IPS DF 6.9 (cell line): Measurements from ENCODE around the gene GNAO1.

ENCODE experiments used
- DNase-seq: peaks from one replicate; pipeline ENCODE4 v3.0.0-alpha.2; 2013; ENCODE audit warnings: low read depth, low spot score
- H3K27ac ChIP-seq: one replicate; pipeline ENCODE4 v1.5.1; 2013; ENCODE audit warnings: low read length, control low read depth
- H3K27me3 ChIP-seq: 2 replicates; pipeline ENCODE4 v1.6.1; 2013; ENCODE audit warnings: mild to moderate bottlenecking, low read length; ENCODE audit not compliant: control insufficient read depth, insufficient read depth
- H3K36me3 ChIP-seq: 2 replicates; pipeline ENCODE4 v1.6.1; 2013; ENCODE audit warnings: low read length; ENCODE audit not compliant: control insufficient read depth, insufficient read depth
- H3K4me1 ChIP-seq: 2 replicates; pipeline ENCODE4 v1.6.1; 2013; ENCODE audit warnings: low read length; ENCODE audit not compliant: control insufficient read depth, insufficient read depth
- H3K4me3 ChIP-seq: 2 replicates; pipeline ENCODE4 v1.5.1; 2013; ENCODE audit warnings: mild to moderate bottlenecking, low read length
- H3K9me3 ChIP-seq: 2 replicates; pipeline ENCODE4 v1.6.1; 2013; ENCODE audit warnings: low read length, inconsistent platforms; ENCODE audit not compliant: control insufficient read depth, insufficient read depth
- WGBS: extraction: QIAGEN DNeasy Blood & Tissue Kit; methylation state at CpG from one replicate; pipeline ENCODE4 v1.1.7; 2013; ENCODE audit warnings: mixed read lengths, missing lambda C conversion rate; ENCODE audit not compliant: insufficient read length, insufficient coverage; 5-methylcytosine and 5-hydroxymethylcytosine counted together

GNAO1 gene

GRCh38 chr16:56191156-56191815 is at the start of gene GNAO1:
TSS of gene GNAO1 (plus strand) at chr16:56191489. CDS start at chr16:56192236, 747 bp downstream.
- H3K9me3 ChIP-seq = no peaks in the 10 kb centered on the region
- peaks cover 3% of the 10 kb centered on the region; the same call in 1 of the 2 replicates for H3K27me3 ChIP-seq
- H3K4me3 ChIP-seq = peak within 1 kb of the TSS; percentile 59; the same call in 1 of the 2 replicates
- no CpG with 5 or more reads among the region's 91 CpGs for WGBS
- H3K4me1 ChIP-seq = peaks cover 6% of the 10 kb centered on the region; the same call in 1 of the 2 replicates
- H3K36me3 ChIP-seq = no peaks in the 10 kb centered on the region
- no peak within 1 kb of the TSS for H3K27ac ChIP-seq
- no peak for DNase-seq

DNA sequence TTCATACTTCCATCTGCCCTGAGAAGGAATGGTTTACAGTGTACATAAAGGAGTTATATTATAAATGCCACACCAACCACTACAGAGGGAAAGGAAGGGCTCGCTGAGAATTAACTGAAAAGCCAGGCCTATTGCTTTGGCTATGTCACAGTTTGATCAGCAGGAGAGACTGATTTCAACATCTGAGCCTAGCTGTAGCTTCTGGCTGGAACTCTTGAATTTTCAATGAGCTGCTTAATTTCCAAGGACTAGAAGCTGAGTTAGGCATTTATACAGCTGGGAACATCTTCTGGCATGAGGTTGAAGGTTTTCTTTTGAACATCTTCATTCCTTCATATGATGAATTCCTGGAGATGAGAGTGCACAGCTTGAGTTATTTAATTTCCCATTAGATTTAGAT is 47.6 kb upstream of the GNAO1 start:
- no peaks in the 10 kb centered on the region for H3K4me1 ChIP-seq
- no peaks in the 10 kb centered on the region for H3K27me3 ChIP-seq
- no peak for DNase-seq
- no peak overlapping the region for H3K27ac ChIP-seq
- H3K36me3 ChIP-seq = no peaks in the 10 kb centered on the region
- WGBS = no CpG with 5 or more reads among the region's 1 CpG
- no peaks in the 10 kb centered on the region for H3K9me3 ChIP-seq
- H3K4me3 ChIP-seq = no peak overlapping the region

DNA sequence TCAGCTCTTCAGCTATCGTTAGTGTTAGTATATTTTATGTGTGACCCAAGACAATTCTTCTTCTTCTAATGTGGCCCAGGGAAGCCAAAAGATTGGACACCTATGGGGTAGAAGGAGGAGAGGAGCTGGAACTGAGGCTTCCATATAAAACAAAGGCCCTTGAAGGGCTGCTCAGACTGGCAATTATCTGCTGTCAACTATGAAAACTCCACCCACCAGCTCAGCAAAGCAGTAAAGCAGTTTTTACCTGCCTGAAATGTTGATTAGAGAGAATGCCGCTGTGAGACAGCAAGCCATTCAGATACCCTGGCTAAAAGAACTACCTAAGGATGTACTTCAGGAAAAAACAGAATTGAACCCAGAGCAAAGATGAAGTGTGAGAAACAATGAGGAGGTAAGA is 45.9 kb upstream of the GNAO1 start:
- DNase-seq = peak; percentile 2
- no peaks in the 10 kb centered on the region for H3K4me1 ChIP-seq
- H3K4me3 ChIP-seq = no peak overlapping the region
- H3K36me3 ChIP-seq = no peaks in the 10 kb centered on the region
- no peaks in the 10 kb centered on the region for H3K27me3 ChIP-seq
- no CpG with 5 or more reads among the region's 2 CpGs for WGBS
- H3K9me3 ChIP-seq = no peaks in the 10 kb centered on the region
- H3K27ac ChIP-seq = no peak overlapping the region

DNA sequence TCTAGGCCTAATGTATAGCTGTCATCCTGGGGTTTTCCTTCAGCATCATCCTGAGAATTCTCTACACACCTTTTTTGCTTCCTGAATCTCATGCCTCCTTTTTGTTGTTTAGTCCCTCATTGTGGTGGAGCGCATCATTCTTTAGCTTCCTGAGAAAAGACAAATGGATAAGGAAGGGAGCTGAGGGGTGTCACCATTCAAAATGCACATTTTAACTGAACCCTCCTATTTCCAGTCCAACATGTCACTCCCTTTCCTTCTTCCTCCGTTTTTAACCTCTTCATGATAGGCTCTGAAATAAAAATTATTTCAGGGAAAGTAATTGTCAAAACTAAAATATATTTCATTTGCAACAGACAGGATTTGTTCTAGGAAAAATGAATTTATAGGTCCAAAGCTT is 39.7 kb upstream of the GNAO1 start:
- Histone ChIP-seq H3K36me3 (no peaks in the 10 kb centered on the region), H3K9me3 (no peaks in the 10 kb centered on the region), H3K4me1 (no peaks in the 10 kb centered on the region), H3K27me3 (no peaks in the 10 kb centered on the region), H3K27ac (no peak overlapping the region), H3K4me3 (no peak overlapping the region)
- DNase-seq = no peak
- no CpG with 5 or more reads among the region's 2 CpGs for WGBS

DNA sequence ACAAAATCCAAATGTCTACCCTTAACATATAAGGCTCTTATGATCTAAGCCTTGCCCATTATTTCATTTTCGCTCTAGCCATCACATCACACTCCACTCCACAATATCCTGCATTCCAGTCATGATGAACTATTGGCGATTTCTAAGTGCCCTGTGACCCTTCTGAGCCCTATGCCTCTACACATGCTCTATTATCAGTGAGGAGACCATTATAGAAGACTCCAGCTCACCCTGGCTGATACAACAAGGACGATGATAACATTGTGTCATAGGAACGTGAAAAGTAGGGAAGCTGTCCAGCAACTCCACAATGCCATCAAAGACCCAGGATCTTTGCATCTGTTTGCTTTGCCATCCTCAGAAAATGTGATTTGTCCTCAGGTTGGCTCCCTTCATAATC is 29.6 kb upstream of the GNAO1 start:
- no peaks in the 10 kb centered on the region for H3K27me3 ChIP-seq
- no peak overlapping the region for H3K4me3 ChIP-seq
- H3K4me1 ChIP-seq = no peaks in the 10 kb centered on the region
- no peak overlapping the region for H3K27ac ChIP-seq
- no CpG with 5 or more reads among the region's 4 CpGs for WGBS
- no peaks in the 10 kb centered on the region for H3K9me3 ChIP-seq
- H3K36me3 ChIP-seq = no peaks in the 10 kb centered on the region
- no peak for DNase-seq

DNA sequence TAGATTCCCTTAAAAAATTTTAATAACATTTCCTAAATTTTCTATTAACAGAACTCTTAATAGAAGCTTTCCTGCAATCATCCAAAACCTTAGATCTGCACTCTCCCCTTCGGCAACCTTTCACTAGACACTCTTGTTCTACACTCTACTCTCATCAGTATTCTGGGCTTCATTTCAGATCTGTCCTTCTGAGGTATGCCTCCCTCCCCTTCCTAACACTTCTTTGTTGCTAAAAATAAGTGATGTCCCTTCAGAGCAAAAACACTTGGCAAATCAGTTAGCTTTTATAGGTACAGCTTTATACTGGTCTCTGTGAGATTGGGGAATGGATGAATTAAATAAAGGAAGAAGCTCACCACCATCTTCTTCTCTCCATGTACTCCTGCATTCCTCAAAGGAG is 28.2 kb upstream of the GNAO1 start:
- WGBS = no CpG with 5 or more reads among the region's 1 CpG
- DNase-seq = no peak
- no peak overlapping the region for H3K27ac ChIP-seq
- H3K36me3 ChIP-seq = no peaks in the 10 kb centered on the region
- H3K27me3 ChIP-seq = no peaks in the 10 kb centered on the region
- H3K4me3 ChIP-seq = no peak overlapping the region
- H3K9me3 ChIP-seq = no peaks in the 10 kb centered on the region
- no peaks in the 10 kb centered on the region for H3K4me1 ChIP-seq

- Histone ChIP-seq H3K4me3 (no peak overlapping the region), H3K27ac (no peak overlapping the region), H3K27me3 (no peaks in the 10 kb centered on the region), H3K4me1 (no peaks in the 10 kb centered on the region), H3K36me3 (no peaks in the 10 kb centered on the region), H3K9me3 (no peaks in the 10 kb centered on the region)
- no peak for DNase-seq
- WGBS = no CpG with 5 or more reads among the region's 2 CpGs
Observed at GRCh38 chr16:56163938-56164337, 27.4 kb upstream of the GNAO1 start.

GRCh38 chr16:56164636-56165035 is 26.7 kb upstream of the GNAO1 start:
- no peak overlapping the region for H3K27ac ChIP-seq
- DNase-seq = no peak
- H3K4me3 ChIP-seq = no peak overlapping the region
- H3K4me1 ChIP-seq = no peaks in the 10 kb centered on the region
- no peaks in the 10 kb centered on the region for H3K36me3 ChIP-seq
- no peaks in the 10 kb centered on the region for H3K27me3 ChIP-seq
- no peaks in the 10 kb centered on the region for H3K9me3 ChIP-seq

DNA sequence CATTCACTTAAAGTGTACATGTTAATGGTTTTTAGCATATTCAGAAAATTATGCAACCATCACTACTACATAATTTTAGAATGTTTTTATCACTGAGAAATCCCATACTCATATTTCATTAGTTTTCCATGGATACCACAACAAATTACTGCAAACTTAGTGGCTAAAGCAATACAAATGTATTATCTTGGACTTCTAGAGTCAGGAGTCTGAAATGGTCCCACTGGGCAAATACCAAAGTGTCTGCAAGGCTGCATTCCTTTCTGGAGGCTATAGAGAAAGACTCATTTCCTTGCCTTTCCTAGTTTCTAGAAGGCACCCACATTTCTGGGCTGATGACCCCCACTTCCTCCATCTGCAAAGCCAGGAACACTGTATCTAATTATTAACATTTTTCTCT is 16.9 kb upstream of the GNAO1 start:
- no peaks in the 10 kb centered on the region for H3K9me3 ChIP-seq
- no peak overlapping the region for H3K27ac ChIP-seq
- no peaks in the 10 kb centered on the region for H3K4me1 ChIP-seq
- H3K4me3 ChIP-seq = no peak overlapping the region
- DNase-seq = no peak
- H3K27me3 ChIP-seq = no peaks in the 10 kb centered on the region
- H3K36me3 ChIP-seq = no peaks in the 10 kb centered on the region

DNA sequence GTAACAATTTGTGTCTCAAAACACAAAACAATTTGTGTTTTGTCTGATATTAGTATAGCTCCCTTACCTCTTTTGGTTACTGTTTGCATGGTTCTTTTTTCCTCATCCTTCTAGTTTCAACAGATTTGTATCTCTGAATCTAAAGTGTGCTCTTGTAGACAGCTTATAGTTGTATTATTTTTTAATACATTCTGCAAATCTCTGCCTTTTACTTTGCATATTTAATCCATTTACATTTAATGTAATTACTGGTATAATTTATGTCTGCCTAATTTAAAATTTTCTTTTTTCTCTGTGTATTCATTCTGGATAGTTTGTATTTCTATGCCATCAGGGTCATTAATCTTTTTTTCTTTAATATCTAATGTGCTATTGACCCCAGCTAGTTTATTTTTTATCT is 9.9 kb upstream of the GNAO1 start:
- no peaks in the 10 kb centered on the region for H3K4me1 ChIP-seq
- no peak for DNase-seq
- no peaks in the 10 kb centered on the region for H3K36me3 ChIP-seq
- no peak overlapping the region for H3K27ac ChIP-seq
- H3K9me3 ChIP-seq = no peaks in the 10 kb centered on the region
- no peak overlapping the region for H3K4me3 ChIP-seq
- no peaks in the 10 kb centered on the region for H3K27me3 ChIP-seq

DNA sequence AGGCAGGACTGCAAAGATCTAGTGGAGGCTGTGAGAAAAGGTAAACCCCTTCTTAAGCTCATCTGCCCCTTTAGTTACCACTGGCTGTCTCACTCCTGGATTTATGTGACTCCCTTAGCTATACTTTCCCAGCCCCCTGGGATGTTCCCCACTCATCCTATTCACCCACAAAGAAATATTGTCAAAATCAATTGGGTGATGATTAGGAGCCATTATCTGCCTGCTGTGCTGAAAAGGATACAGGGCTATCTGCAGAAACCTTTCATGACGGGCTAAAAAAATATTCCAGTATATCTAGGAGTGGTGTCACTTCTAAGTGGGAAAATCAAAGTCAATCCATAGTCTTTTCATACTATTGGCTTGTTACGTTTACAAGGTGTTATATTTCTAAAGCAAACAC is 8.0 kb upstream of the GNAO1 start:
- WGBS = no CpG with 5 or more reads among the region's 2 CpGs

More for the DNA sequence above, 8.0 kb upstream of the GNAO1 start:
- DNase-seq = no peak
- Histone ChIP-seq H3K27ac (no peak overlapping the region), H3K9me3 (no peaks in the 10 kb centered on the region), H3K4me1 (no peaks in the 10 kb centered on the region), H3K36me3 (no peaks in the 10 kb centered on the region), H3K27me3 (no peaks in the 10 kb centered on the region), H3K4me3 (no peak overlapping the region)
